ENCODE results near the gene CAPSL. TPM values are rescaled to one million over a fixed set of nuclear protein-coding genes. Genes with fewer than 3 reads are reported as not detected.

The CAPSL gene
- total RNA-seq, 3 donors from 2014 or later = not detected

GRCh38 chr5:35884191-35884769 is 54.1 kb downstream of the CAPSL start:
- H3K4me3 ChIP-seq = no peak overlapping the region
- no peaks in the 10 kb centered on the region for H3K27me3 ChIP-seq
- intact Hi-C loops (cut with DNase I; ENCODE audit: low total_unique reads) = no loop called here
- no peak for DNase-seq (ENCODE audit: low spot score in 2 of 2)
- no peaks in the 10 kb centered on the region for H3K9me3 ChIP-seq
- no peak for TF ChIP-seq CTCF (IDR thresholded peaks at IDR 0.05)
- no peak for TF ChIP-seq POLR2A (IDR thresholded peaks at IDR 0.05)
- no peak for TF ChIP-seq POLR2AphosphoS5 (IDR thresholded peaks at IDR 0.05)
- H3K36me3 ChIP-seq = no peaks in the 10 kb centered on the region
- H3K27ac ChIP-seq = no peak overlapping the region
- H3K4me1 ChIP-seq = no peaks in the 10 kb centered on the region

- no peak overlapping the region for H3K27ac ChIP-seq
- intact Hi-C loops (cut with DNase I; ENCODE audit: low total_unique reads) = no loop called here
- TF ChIP-seq CTCF (IDR thresholded peaks at IDR 0.05) (no peak), POLR2AphosphoS5 (IDR thresholded peaks at IDR 0.05) (no peak), POLR2A (IDR thresholded peaks at IDR 0.05) (no peak)
- no peaks in the 10 kb centered on the region for H3K27me3 ChIP-seq
- no peaks in the 10 kb centered on the region for H3K9me3 ChIP-seq
- H3K4me1 ChIP-seq = no peaks in the 10 kb centered on the region
- no peak overlapping the region for H3K4me3 ChIP-seq
- DNase-seq (ENCODE audit: low spot score in 2 of 2) = no peak
- no peaks in the 10 kb centered on the region for H3K36me3 ChIP-seq
Measured at GRCh38 chr5:35881758-35882157, 56.7 kb downstream of the CAPSL start.

- Histone ChIP-seq H3K27ac (no peak overlapping the region), H3K4me1 (no peaks in the 10 kb centered on the region), H3K36me3 (no peaks in the 10 kb centered on the region), H3K4me3 (no peak overlapping the region), H3K27me3 (no peaks in the 10 kb centered on the region), H3K9me3 (no peaks in the 10 kb centered on the region)
- intact Hi-C loops (cut with DNase I; ENCODE audit: low total_unique reads) = no loop called here
- TF ChIP-seq CTCF (IDR thresholded peaks at IDR 0.05) = no peak
- no peak for TF ChIP-seq POLR2A (IDR thresholded peaks at IDR 0.05)
- no peak for TF ChIP-seq POLR2AphosphoS5 (IDR thresholded peaks at IDR 0.05)
- no peak for DNase-seq (ENCODE audit: low spot score in 2 of 2)
Measured at GRCh38 chr5:35880156-35880555, 58.3 kb downstream of the CAPSL start.

GRCh38 chr5:35879649-35880048 is 58.8 kb downstream of the CAPSL start:
- H3K36me3 ChIP-seq = no peaks in the 10 kb centered on the region
- no peak for DNase-seq (ENCODE audit: low spot score in 2 of 2)
- H3K4me1 ChIP-seq = no peaks in the 10 kb centered on the region
- H3K27me3 ChIP-seq = no peaks in the 10 kb centered on the region
- H3K4me3 ChIP-seq = no peak overlapping the region
- no peaks in the 10 kb centered on the region for H3K9me3 ChIP-seq
- intact Hi-C loops (cut with DNase I; ENCODE audit: low total_unique reads) = no loop called here
- H3K27ac ChIP-seq = no peak overlapping the region
- TF ChIP-seq CTCF (IDR thresholded peaks at IDR 0.05) (no peak), POLR2A (IDR thresholded peaks at IDR 0.05) (no peak), POLR2AphosphoS5 (IDR thresholded peaks at IDR 0.05) (no peak)

GRCh38 chr5:35879096-35879495 is 59.3 kb downstream of the CAPSL start:
- TF ChIP-seq CTCF (IDR thresholded peaks at IDR 0.05) (no peak), POLR2AphosphoS5 (IDR thresholded peaks at IDR 0.05) (no peak), POLR2A (IDR thresholded peaks at IDR 0.05) (no peak)
- no peak overlapping the region for H3K4me3 ChIP-seq
- H3K27ac ChIP-seq = no peak overlapping the region
- DNase-seq (ENCODE audit: low spot score in 2 of 2) = no peak
- no peaks in the 10 kb centered on the region for H3K9me3 ChIP-seq
- intact Hi-C loops (cut with DNase I; ENCODE audit: low total_unique reads) = no loop called here
- H3K4me1 ChIP-seq = no peaks in the 10 kb centered on the region
- H3K27me3 ChIP-seq = no peaks in the 10 kb centered on the region
- H3K36me3 ChIP-seq = no peaks in the 10 kb centered on the region
